Sigmoid colon (tissue), 7 donors: ENCODE measurements around the gene CAMK1D. TPM values are rescaled to one million over a fixed set of nuclear protein-coding genes. Genes with fewer than 3 reads are reported as not detected.
"Not testable (repeated sequence)": the region's sequence is repeated elsewhere in the genome, so short reads cannot be mapped to it uniquely, and the experiment has no call there.

Experiments used
- DNase-seq: peaks from one replicate; pipeline ENCODE4 v3.0.0-alpha.2; 2019
- H3K27ac ChIP-seq, 4 donors: fragments of 200-600 bp; sonication (generic); one replicate each; pipeline ENCODE4 v1.5.1; 2016 to 2019; ENCODE audit warnings: mild to moderate bottlenecking in 1 of 4
- H3K27me3 ChIP-seq, 3 donors: fragments of 200-600 bp; sonication (generic); one replicate each; pipeline ENCODE4 v1.5.1; 2019; ENCODE audit warnings: mild to moderate bottlenecking in 1 of 3
- H3K36me3 ChIP-seq, 4 donors: fragments of 200-600 bp; sonication (generic); one replicate each; pipeline ENCODE4 v1.5.1; 2016 to 2019
- H3K4me1 ChIP-seq, 4 donors: fragments of 200-600 bp; sonication (generic); one replicate each; pipeline ENCODE4 v1.5.1; 2017 to 2019
- H3K4me3 ChIP-seq, 4 donors: fragments of 200-600 bp; sonication (generic); one replicate each; pipeline ENCODE4 v1.5.1; 2017 to 2019; ENCODE audit warnings: mild to moderate bottlenecking in 2 of 4, moderate library complexity in 1 of 4
- H3K9me3 ChIP-seq, 4 donors: fragments of 200-600 bp in 3 of 4; sonication (generic) in 3 of 4; one replicate each; pipeline versions ENCODE4 v1.5.1 to v1.6.1; 2013 to 2019
- EP300 ChIP-seq, 4 donors: sonication (generic); formaldehyde crosslinking; IDR thresholded peaks; one replicate each; pipeline ENCODE4 v1.6.1; 2017; ENCODE audit warnings: antibody characterized with exemption in 4 of 4
- POLR2A ChIP-seq, 2 donors: fragments of 450-650 bp; IDR thresholded peaks; one replicate each; pipeline ENCODE4 v1.6.1; 2016; ENCODE audit warnings: antibody characterized with exemption in 2 of 2, mild to moderate bottlenecking in 2 of 2, moderate library complexity in 2 of 2
- POLR2AphosphoS5 ChIP-seq, 4 donors: sonication (generic); formaldehyde crosslinking; IDR thresholded peaks; one replicate each; pipeline ENCODE4 v1.6.1; 2017; ENCODE audit warnings: antibody characterized with exemption in 4 of 4
- WGBS, 2 donors: extraction: QIAGEN DNeasy Blood & Tissue Kit; methylation state at CpG; one replicate each; pipeline ENCODE4 v1.1.7; 2013; 5-methylcytosine and 5-hydroxymethylcytosine counted together
- intact Hi-C: fragments of 100-400 bp; cut with DNase I; formaldehyde crosslinking; loops from one replicate; pipeline ENCODE4 v1.15.1; 2023
- polyA plus RNA-seq, 3 donors: library from polyadenylated mRNA; stranded (reverse); fragments of 200-250 nt; gene quantifications; one replicate each; pipeline ENCODE4 v1.2.3, GENCODE V29; 2013
- total RNA-seq, 4 donors: library from RNA; depleted of rRNA; stranded (reverse); fragments of >200 nt; gene quantifications; one replicate each; pipeline ENCODE4 v1.1.0, GENCODE V29; 2016
- TF ChIP-seq, protein P1 (sequence below), 4 experiments: fragments of 450-650 bp in 3 of 4; fragments of 200-600 bp in 1 of 4; IDR thresholded peaks; one replicate each; pipeline ENCODE4 v1.5.1; 2016 to 2019; ENCODE audit warnings: antibody characterized with exemption in 4 of 4, mild to moderate bottlenecking in 3 of 4, moderate library complexity in 2 of 4
- donor health status: healthy with polysubstance abuse.
- donor health status: Bipolar disorder and iron deficiency.
- donor health status: healthy.

The CAMK1D gene
- total and polyA plus RNA-seq, 7 donors = 7.2 to 11.5 (median 8.6) TPM

- intact Hi-C loops = no loop called here
- H3K4me3 ChIP-seq = no peak overlapping the region
- no peak for DNase-seq
- H3K4me1 ChIP-seq = peaks cover 0 to 8% (median 2%) of the 10 kb centered on the region in 4 donors
- H3K36me3 ChIP-seq = no peaks in the 10 kb centered on the region
- no peaks in the 10 kb centered on the region for H3K9me3 ChIP-seq
- no peak overlapping the region for H3K27ac ChIP-seq
- TF ChIP-seq, protein P1, sequence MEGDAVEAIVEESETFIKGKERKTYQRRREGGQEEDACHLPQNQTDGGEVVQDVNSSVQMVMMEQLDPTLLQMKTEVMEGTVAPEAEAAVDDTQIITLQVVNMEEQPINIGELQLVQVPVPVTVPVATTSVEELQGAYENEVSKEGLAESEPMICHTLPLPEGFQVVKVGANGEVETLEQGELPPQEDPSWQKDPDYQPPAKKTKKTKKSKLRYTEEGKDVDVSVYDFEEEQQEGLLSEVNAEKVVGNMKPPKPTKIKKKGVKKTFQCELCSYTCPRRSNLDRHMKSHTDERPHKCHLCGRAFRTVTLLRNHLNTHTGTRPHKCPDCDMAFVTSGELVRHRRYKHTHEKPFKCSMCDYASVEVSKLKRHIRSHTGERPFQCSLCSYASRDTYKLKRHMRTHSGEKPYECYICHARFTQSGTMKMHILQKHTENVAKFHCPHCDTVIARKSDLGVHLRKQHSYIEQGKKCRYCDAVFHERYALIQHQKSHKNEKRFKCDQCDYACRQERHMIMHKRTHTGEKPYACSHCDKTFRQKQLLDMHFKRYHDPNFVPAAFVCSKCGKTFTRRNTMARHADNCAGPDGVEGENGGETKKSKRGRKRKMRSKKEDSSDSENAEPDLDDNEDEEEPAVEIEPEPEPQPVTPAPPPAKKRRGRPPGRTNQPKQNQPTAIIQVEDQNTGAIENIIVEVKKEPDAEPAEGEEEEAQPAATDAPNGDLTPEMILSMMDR (IDR thresholded peaks at IDR 0.05) = no peak
- TF ChIP-seq EP300 (IDR thresholded peaks at IDR 0.05) = no peak
- no peak for TF ChIP-seq POLR2A (IDR thresholded peaks at IDR 0.05)
- no peak for TF ChIP-seq POLR2AphosphoS5 (IDR thresholded peaks at IDR 0.05)
- WGBS, 2 donors = 91% methylated on average over 10 of the region's 10 CpGs
- H3K27me3 ChIP-seq = no peaks in the 10 kb centered on the region
Measured at GRCh38 chr10:12491491-12491890, 142.1 kb downstream of the CAMK1D start.

GRCh38 chr10:12492016-12492415, 142.7 kb downstream of the CAMK1D start:
- H3K4me1 ChIP-seq = peaks cover 0 to 8% (median 1%) of the 10 kb centered on the region in 4 donors
- WGBS, 2 donors = 93 to 95% methylated on average over 8 of the region's 8 CpGs
- H3K27me3 ChIP-seq = no peaks in the 10 kb centered on the region
- no peaks in the 10 kb centered on the region for H3K36me3 ChIP-seq
- no peak overlapping the region for H3K27ac ChIP-seq
- intact Hi-C loops = no loop called here
- DNase-seq = no peak
- H3K9me3 ChIP-seq = no peaks in the 10 kb centered on the region
- TF ChIP-seq POLR2A (IDR thresholded peaks at IDR 0.05) (no peak), POLR2AphosphoS5 (IDR thresholded peaks at IDR 0.05) (no peak), EP300 (IDR thresholded peaks at IDR 0.05) (no peak)
- TF ChIP-seq, protein P1 (IDR thresholded peaks at IDR 0.05) = no peak
- no peak overlapping the region for H3K4me3 ChIP-seq

DNA sequence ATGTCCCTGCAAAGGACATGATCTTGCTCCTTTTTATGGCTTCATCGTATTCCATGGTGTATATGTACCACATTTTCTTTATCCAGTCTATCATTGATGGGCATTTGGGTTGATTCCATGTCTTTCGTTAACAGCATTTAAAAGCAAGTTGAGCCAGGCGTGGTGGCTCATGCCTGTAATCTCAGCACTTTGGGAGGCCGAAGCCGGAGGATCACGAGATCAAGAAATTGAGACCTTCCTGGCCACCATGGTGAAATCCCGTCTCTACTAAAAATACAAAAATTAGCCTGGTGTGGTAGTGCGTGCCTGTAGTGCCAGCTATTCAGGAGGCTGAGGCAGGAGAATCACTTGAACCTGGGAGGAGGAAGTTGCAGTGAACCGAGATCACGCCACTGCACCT, 147.7 kb downstream of the CAMK1D start:
- H3K27me3 ChIP-seq, H3K4me3 ChIP-seq, H3K9me3 ChIP-seq, intact Hi-C loops, H3K27ac ChIP-seq, H3K36me3 ChIP-seq: not testable (repeated sequence)
- H3K4me1 ChIP-seq = peaks cover 0 to 32% (median 24%) of the 10 kb centered on the region in 4 donors
- DNase-seq = peak; percentile 28
- WGBS, 2 donors = 98% methylated on average over 10 of the region's 10 CpGs

DNA sequence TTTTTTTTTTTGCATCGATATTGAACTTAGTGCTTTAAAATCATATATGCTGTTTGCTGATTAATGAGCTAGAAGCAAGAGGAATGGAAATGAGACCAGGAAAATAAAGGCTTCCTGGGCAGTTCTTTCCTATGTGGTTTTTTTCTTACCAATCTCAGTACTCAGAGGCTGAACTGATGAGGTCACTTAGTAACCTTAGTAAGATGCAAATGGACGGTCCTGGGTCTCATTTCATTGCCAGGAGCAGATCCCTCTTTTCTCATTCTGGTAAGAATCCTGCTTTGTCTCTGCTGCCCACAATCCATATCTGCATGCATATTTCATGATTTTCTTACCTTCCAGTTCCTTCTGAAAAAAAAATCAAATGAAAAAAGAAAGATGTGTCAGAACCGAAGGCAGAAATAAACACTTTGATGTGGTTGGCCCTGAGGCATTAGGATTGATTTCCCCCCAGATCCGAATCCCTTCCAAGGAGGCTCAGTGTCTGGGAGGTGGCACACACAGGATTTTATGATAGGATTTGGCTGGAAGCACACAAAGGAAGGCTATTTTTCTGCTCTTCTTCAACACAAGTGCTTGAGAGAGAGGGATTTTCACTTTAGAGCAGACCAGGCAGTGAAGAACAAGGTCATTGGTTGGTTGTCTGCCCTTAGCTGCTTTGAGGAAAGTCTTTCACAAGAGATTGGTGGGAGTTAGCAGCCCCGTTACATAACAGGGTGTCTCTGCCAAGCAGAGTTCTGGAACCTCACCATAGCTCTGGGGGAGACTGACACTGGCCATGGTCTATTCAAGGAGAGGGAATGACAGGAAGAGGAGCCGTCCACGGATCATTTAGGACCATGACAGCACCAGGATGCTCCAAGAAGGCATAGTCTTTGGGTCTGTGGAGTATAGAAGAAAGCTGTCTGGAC, 150.0 kb downstream of the CAMK1D start:
- H3K27ac ChIP-seq = peak overlapping the region in 2 of 4 donors; percentile 12 to 14
- TF ChIP-seq, protein P1 (IDR thresholded peaks at IDR 0.05) = no peak
- TF ChIP-seq POLR2A (IDR thresholded peaks at IDR 0.05) (no peak), EP300 (IDR thresholded peaks at IDR 0.05) (no peak), POLR2AphosphoS5 (IDR thresholded peaks at IDR 0.05) (no peak)
- no peaks in the 10 kb centered on the region for H3K9me3 ChIP-seq
- no peak overlapping the region for H3K4me3 ChIP-seq
- WGBS, 2 donors = 87 to 89% methylated on average over 7 of the region's 7 CpGs
- H3K4me1 ChIP-seq = peaks cover 0 to 32% (median 24%) of the 10 kb centered on the region in 4 donors
- H3K36me3 ChIP-seq = no peaks in the 10 kb centered on the region
- no peaks in the 10 kb centered on the region for H3K27me3 ChIP-seq
- DNase-seq = peak; percentile 80
- intact Hi-C loops = no loop called here

GRCh38 chr10:12500381-12501303, 151.3 kb downstream of the CAMK1D start:
- Histone ChIP-seq H3K9me3 (no peaks in the 10 kb centered on the region), H3K36me3 (no peaks in the 10 kb centered on the region), H3K4me1 (peaks cover 0 to 32% (median 24%) of the 10 kb centered on the region in 4 donors), H3K27ac (no peak overlapping the region), H3K27me3 (no peaks in the 10 kb centered on the region), H3K4me3 (no peak overlapping the region)
- intact Hi-C loops = no loop called here
- WGBS, 2 donors = 36 to 40% methylated on average over 7 of the region's 7 CpGs
- TF ChIP-seq, protein P1 (IDR thresholded peaks at IDR 0.05) = no peak
- no peak for TF ChIP-seq EP300 (IDR thresholded peaks at IDR 0.05)
- no peak for TF ChIP-seq POLR2A (IDR thresholded peaks at IDR 0.05)
- TF ChIP-seq POLR2AphosphoS5 (IDR thresholded peaks at IDR 0.05) = no peak
- peak; percentile 50 for DNase-seq
